NCI-H128 (cell line): ENCODE results near the gene FBXL3.
"Not testable (repeated sequence)": the region's sequence is repeated elsewhere in the genome, so short reads cannot be mapped to it uniquely, and the experiment has no call there.

Experiments used
- DNase-seq: peaks from one replicate; lab custom pipeline; 2025; ENCODE audit not compliant: unreplicated experiment; lab: John Stamatoyannopoulos, UW

FBXL3 gene

DNA sequence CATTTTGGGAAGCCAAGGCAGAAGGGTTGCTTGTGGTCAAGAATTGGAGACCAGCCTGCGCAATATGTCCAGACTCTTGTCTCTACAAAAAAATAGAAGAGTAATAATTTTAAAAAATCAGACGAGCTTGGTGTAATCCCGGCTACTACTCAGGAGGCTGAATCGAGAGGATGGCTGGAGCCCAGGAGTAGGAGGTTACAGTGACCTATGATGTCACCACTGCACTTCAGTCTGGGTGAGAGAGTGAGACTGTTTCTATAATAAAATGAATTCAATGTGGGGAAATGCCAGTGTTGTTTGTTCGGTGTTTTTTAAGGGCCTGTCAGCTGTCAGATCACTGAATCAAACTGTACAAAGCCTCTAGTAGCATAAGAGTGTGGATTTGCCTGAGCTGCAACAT, 1.2 kb upstream of the FBXL3 start:
- no peak for DNase-seq

DNA sequence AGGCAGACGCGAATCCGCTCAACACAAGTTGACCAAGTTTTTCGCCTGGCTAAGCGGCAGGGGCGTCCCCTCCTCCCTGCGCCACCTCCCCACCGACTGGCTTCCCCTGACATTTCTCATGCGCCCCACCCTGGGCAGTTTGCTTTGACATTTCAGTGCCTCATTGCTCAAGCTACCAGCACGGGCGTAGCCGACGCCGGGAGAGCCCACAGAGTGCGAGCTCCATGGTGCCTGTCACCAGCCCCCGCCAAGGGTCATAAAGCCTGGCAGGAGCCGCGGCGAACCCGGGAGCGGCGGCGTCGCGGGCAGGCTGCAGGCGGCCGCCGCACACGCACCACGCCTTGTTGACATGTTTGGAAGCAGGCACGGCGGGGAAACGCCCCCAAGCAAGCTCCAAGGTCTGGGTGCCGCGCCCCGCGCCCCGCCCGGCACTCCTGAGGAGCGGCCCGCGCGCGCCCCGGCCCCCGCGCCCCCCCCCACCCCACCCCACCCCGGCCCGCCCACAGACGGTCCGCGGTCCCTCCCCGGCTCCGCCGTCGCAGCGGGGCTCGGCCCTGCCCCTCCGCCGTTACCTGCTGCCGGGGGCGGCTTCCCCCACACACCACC, 601 bp downstream of the FBXL3 start:
- peak; percentile 26 for DNase-seq

- no peak for DNase-seq
Observed at GRCh38 chr13:77022341-77022740, 4.6 kb downstream of the FBXL3 start.

- DNase-seq: no peak
Observed at GRCh38 chr13:77019756-77020155, 7.2 kb downstream of the FBXL3 start.

- DNase-seq: no peak
Observed at GRCh38 chr13:77016888-77017623, 9.9 kb downstream of the FBXL3 start.

GRCh38 chr13:77016251-77016812, 10.6 kb downstream of the FBXL3 start:
- no peak for DNase-seq

DNA sequence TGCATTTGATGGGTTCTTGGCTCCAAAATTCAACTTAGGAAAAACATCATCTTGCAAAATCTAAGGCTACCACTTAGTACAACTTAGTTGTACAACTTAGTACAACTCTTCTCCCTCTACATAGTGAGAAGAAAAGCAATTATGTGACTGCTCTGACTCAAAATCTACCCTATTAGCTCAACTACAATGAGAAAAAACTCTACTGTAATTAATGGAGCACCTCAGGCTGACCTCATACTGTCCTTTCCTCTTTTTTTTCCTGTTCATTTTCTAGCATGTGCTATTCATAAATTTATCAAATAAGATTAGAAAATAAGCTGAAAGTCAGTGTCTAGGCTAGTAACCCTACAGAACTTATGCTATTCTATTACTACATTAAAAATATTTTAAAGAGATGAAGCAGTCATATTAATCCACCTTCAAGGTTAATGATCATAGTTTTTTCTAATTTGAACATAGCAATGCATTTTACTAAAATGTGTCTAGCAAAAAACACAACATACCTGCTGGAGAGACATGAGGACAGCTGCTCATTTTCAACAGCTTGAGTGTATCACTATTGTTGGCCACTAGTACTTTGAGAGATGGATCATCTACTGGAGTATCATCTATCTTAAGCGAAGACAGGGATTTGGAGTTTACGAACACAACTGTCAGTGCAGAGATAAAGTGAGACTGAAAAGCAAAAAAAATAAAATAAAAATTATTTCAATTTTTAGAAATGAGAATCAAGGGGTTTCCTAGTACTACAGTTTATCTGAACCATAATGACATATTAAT, 11.9 kb downstream of the FBXL3 start:
- DNase-seq: no peak

- DNase-seq: no peak
Observed at GRCh38 chr13:77013853-77014542, 13.0 kb downstream of the FBXL3 start.

DNA sequence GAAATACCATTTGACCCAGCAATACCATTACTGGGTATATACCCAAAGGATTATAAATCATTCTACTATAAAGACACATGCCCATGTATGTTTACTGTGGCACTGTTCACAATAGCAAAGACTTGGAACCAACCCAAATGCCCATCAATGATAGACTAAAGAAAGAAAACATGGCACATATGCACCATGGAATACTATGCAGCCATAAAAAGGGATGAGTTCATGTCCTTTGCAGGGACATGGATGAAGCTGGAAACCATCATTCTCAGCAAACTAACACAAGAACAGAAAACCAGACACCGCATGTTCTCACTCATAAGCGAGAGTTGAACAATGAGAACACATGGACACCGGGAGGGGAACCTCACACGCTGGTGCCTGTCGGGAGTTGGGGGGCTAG, 17.2 kb downstream of the FBXL3 start:
- not testable (repeated sequence) for DNase-seq

DNA sequence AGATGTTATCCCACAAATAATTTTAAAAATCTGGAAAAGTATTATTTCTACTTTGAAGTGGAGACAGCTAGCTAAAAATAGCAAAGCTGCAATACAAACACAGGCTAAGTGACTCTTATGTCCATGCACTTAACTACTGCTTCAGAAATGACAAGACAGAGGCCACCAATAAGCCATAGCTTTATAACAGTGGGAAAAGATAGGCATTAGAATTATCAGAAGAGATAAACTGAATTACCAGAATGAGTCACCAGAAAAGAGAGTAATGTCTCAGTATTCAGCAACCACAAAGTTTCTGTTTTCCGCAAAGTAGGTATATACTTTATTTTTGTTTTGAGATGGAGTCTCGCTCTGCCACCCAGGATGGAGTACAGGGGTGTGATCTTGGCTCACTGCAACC, 17.9 kb downstream of the FBXL3 start:
- DNase-seq: no peak

GRCh38 chr13:77008337-77008736, 18.6 kb downstream of the FBXL3 start:
- DNase-seq: not testable (repeated sequence)

- DNase-seq: no peak
Observed at GRCh38 chr13:77002590-77003190, 24.3 kb downstream of the FBXL3 start.

DNA sequence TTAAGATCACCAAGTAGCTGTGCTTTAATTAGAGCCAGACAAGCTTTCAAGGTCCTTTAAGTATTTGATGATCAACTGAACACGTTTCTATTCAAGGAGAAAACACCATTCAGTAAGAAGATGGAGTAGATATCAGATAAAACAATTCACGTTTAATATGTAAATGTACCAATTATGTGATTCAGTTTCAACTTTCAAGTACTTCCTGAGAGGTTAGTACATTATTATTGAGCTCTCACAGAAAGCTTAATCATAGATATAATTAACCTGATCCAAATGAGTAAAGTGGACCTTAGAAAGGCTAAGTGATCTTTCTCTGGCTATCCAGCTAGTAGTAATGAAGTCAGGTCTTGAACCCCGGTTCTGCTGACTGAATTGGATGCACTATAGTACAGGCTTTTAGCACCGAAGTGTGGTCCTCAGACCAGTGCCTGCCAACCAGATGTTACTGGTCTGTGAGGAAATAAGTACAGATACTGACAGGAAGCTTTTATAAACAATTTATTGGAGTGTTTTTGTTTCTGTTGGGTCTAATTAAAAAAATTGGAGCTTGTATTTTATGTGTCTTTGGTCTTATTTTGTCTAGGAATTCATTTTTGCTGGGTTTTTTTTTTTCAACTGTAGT, 24.9 kb downstream of the FBXL3 start:
- no peak for DNase-seq

- no peak for DNase-seq
Observed at GRCh38 chr13:77001540-77001939, 25.4 kb downstream of the FBXL3 start.

DNA sequence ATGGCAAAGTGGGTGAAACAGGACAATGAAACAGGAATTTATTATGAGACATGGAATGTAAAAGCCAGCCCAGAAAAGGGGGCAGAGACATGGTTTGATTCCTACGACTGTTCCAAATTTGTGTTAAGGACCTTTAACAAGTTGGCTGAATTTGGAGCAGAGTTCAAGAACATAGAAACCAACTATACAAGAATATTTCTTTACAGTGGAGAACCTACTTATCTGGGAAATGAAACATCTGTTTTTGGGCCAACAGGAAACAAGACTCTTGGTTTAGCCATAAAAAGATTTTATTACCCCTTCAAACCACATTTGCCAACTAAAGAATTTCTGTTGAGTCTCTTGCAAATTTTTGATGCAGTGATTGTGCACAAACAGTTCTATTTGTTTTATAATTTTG, 26.5 kb downstream of the FBXL3 start:
- DNase-seq: no peak

DNA sequence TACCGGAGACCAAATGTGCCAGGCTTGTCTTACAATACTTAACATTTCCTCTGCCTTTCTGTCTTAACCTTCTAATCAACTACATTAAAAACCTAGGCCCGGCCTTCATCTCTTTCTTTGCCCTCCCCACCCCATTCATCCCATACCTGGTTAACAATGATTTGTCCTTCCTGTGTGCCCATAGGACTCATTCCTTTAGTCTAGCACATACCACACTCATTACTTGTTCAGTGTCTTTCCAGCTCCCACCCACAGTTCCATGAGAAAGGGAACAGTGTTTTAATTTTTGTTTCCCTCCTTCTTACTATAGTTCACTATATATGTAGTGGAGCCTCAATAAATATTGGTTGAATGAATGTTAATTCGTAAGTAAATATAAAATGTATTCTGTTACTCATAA, 32.7 kb downstream of the FBXL3 start:
- no peak for DNase-seq

GRCh38 chr13:76993473-76993872, 33.5 kb downstream of the FBXL3 start:
- DNase-seq: no peak

DNA sequence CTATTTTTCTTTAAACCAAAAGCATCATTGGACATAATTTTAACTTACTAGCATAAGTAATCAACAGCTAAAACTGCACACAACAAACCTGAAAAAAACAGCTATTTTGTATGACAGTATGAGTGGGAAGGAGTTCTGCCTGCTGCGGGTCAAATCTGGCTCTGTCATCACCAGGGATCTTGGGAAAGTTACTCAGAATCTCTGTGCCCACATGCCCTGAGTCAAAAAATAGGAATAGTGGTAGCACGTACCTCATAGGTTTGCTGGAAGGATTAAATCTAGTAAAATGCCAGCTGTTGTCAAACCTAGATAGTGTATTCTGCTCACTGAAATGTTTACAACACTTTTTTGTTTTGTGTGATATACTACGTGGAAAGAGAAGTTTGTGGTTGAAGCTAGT, 33.9 kb downstream of the FBXL3 start:
- no peak for DNase-seq

GRCh38 chr13:76992548-76993001, 34.4 kb downstream of the FBXL3 start:
- DNase-seq: no peak
